Natural killer cell (primary cell): ENCODE measurements around the gene ATP2C1. TPM values are rescaled to one million over a fixed set of nuclear protein-coding genes. Genes with fewer than 3 reads are reported as not detected.

Experiments
- ATAC-seq, 3 donors: fragments of 150-1000 bp in 2 of 3; fragments of 200-7000 bp in 1 of 3; cut with Tn5 transposase; 1 replicate in 1 of 3; 2 replicates in 2 of 3; pipeline ENCODE4 v1.10.0; 2021; ENCODE audit warnings: mild to moderate bottlenecking in 2 of 3, moderate library complexity in 2 of 3
- DNase-seq, 2 donors: peaks; one replicate each; pipeline versions ENCODE4 v3.0.0 to v3.0.0-alpha.2; 2013 to 2021; ENCODE audit warnings: mixed read lengths in 1 of 2
- H3K27ac ChIP-seq: one replicate; pipeline ENCODE4 v1.5.1; 2013; ENCODE audit warnings: mild to moderate bottlenecking, low read length
- H3K27me3 ChIP-seq: one replicate; pipeline ENCODE4 v1.6.1; 2013; ENCODE audit warnings: low read length; ENCODE audit not compliant: control insufficient read depth, insufficient read depth
- H3K36me3 ChIP-seq: one replicate; pipeline ENCODE4 v1.6.1; 2013; ENCODE audit warnings: low read length; ENCODE audit not compliant: control insufficient read depth, insufficient read depth
- H3K4me1 ChIP-seq: one replicate; pipeline ENCODE4 v1.6.1; 2013; ENCODE audit warnings: low read length; ENCODE audit not compliant: control insufficient read depth, insufficient read depth
- H3K4me3 ChIP-seq: one replicate; pipeline ENCODE4 v1.5.1; 2013; ENCODE audit warnings: low read length
- H3K9me3 ChIP-seq: one replicate; pipeline ENCODE4 v1.6.1; 2013; ENCODE audit warnings: low read length; ENCODE audit not compliant: control insufficient read depth, insufficient read depth
- H3K27ac Mint-ChIP-seq, 2 donors: one replicate each; pipeline ENCODE4 v1.8.0; 2022; ENCODE audit warnings: mild to moderate bottlenecking in 2 of 2, mixed read lengths in 2 of 2, moderate library complexity in 1 of 2
- H3K27me3 Mint-ChIP-seq, 2 donors: one replicate each; pipeline ENCODE4 v1.8.0; 2022; ENCODE audit warnings: low read depth in 2 of 2, mixed read lengths in 2 of 2
- H3K36me3 Mint-ChIP-seq: one replicate; pipeline ENCODE4 v1.8.0; 2022; ENCODE audit warnings: mixed read lengths
- H3K4me1 Mint-ChIP-seq, 2 donors: one replicate each; pipeline ENCODE4 v1.8.0; 2022; ENCODE audit warnings: mixed read lengths in 2 of 2
- H3K4me3 Mint-ChIP-seq: one replicate; pipeline ENCODE4 v1.8.0; 2022; ENCODE audit warnings: mild to moderate bottlenecking, moderate library complexity, mixed read lengths
- H3K9me3 Mint-ChIP-seq, 2 donors: one replicate each; pipeline ENCODE4 v1.8.0; 2022; ENCODE audit warnings: mixed read lengths in 2 of 2
- CTCF ChIP-seq: fragments of 200-600 bp; IDR thresholded peaks from one replicate; pipeline ENCODE4 v1.8.0; 2022; ENCODE audit warnings: antibody characterized with exemption
- WGBS: methylation state at CpG from one replicate; pipeline ENCODE4 v1.1.7; 2013; ENCODE audit warnings: missing lambda C conversion rate; ENCODE audit not compliant: insufficient coverage; 5-methylcytosine and 5-hydroxymethylcytosine counted together
- intact Hi-C: fragments of 100-400 bp; cut with micrococcal nuclease; formaldehyde crosslinking; loops from one replicate; pipeline ENCODE4 v1.14.2; 2022
- total RNA-seq, 4 donors: library from RNA; stranded (reverse); fragments of 120-200 nt in 1 of 4; gene quantifications; one replicate each; pipeline versions ENCODE4 v1.2.3 to v1.2.4, GENCODE V29; 2013 to 2022

The ATP2C1 gene
- total RNA-seq, 3 donors from 2014 or later (not counting 1 experiment from before 2014, with no cell fraction given), result 58.8 to 72.9 (median 60.6) TPM

- no peaks in the 10 kb centered on the region for H3K36me3 Mint-ChIP-seq
- peak overlapping the region; percentile 1 for H3K4me3 Mint-ChIP-seq
- H3K4me1 ChIP-seq, result peaks cover 5% of the 10 kb centered on the region
- no peaks in the 10 kb centered on the region for H3K27me3 ChIP-seq
- no peak for TF ChIP-seq CTCF
- DNase-seq (peak in 1 of 2 donors; percentile 15), ATAC-seq (peak; percentile 88 to 98 (median 95))
- H3K4me1 Mint-ChIP-seq, result peaks cover 24 to 32% of the 10 kb centered on the region in 2 donors
- WGBS, result 63% methylated on average over 1 of the region's 1 CpG
- H3K9me3 Mint-ChIP-seq, result no peaks in the 10 kb centered on the region
- no peaks in the 10 kb centered on the region for H3K9me3 ChIP-seq
- intact Hi-C loops, result no loop called here
- H3K27me3 Mint-ChIP-seq, result no peaks in the 10 kb centered on the region
- peak overlapping the region; percentile 1 to 52 for H3K27ac Mint-ChIP-seq
- no peak overlapping the region for H3K4me3 ChIP-seq
- peaks cover 14% of the 10 kb centered on the region for H3K36me3 ChIP-seq
- H3K27ac ChIP-seq, result no peak overlapping the region
Observed at GRCh38 chr3:131004603-131005002, 110.7 kb downstream of the ATP2C1 start.

GRCh38 chr3:131007256-131007655, 113.4 kb downstream of the ATP2C1 start:
- H3K4me1 ChIP-seq, result peaks cover 5% of the 10 kb centered on the region
- no peaks in the 10 kb centered on the region for H3K27me3 Mint-ChIP-seq
- DNase-seq, result no peak
- no peak for ATAC-seq
- H3K9me3 Mint-ChIP-seq, result no peaks in the 10 kb centered on the region
- H3K4me3 Mint-ChIP-seq, result no peak overlapping the region
- H3K36me3 ChIP-seq, result peaks cover 12% of the 10 kb centered on the region
- no peak overlapping the region for H3K27ac Mint-ChIP-seq
- H3K27ac ChIP-seq, result no peak overlapping the region
- peaks cover 24 to 32% of the 10 kb centered on the region in 2 donors for H3K4me1 Mint-ChIP-seq
- intact Hi-C loops, result no loop called here
- WGBS, result 98% methylated on average over 2 of the region's 2 CpGs
- H3K9me3 ChIP-seq, result no peaks in the 10 kb centered on the region
- TF ChIP-seq CTCF, result no peak
- no peaks in the 10 kb centered on the region for H3K36me3 Mint-ChIP-seq
- H3K27me3 ChIP-seq, result no peaks in the 10 kb centered on the region
- no peak overlapping the region for H3K4me3 ChIP-seq

- H3K27ac ChIP-seq, result no peak overlapping the region
- intact Hi-C loops, result no loop called here
- no peak for DNase-seq
- Mint-ChIP-seq H3K27ac (no peak overlapping the region), H3K4me1 (peaks cover 24 to 32% of the 10 kb centered on the region in 2 donors), H3K27me3 (no peaks in the 10 kb centered on the region), H3K36me3 (peaks cover 2% of the 10 kb centered on the region), H3K4me3 (no peak overlapping the region), H3K9me3 (no peaks in the 10 kb centered on the region)
- no peak for ATAC-seq
- no CpG with 5 or more reads among the region's 2 CpGs for WGBS
- TF ChIP-seq CTCF, result no peak
- H3K4me1 ChIP-seq, result peaks cover 5% of the 10 kb centered on the region
- H3K36me3 ChIP-seq, result peaks cover 16% of the 10 kb centered on the region
- no peak overlapping the region for H3K4me3 ChIP-seq
- no peaks in the 10 kb centered on the region for H3K27me3 ChIP-seq
- no peaks in the 10 kb centered on the region for H3K9me3 ChIP-seq
Observed at GRCh38 chr3:131007782-131008181, 113.9 kb downstream of the ATP2C1 start.

- peaks cover 23 to 30% of the 10 kb centered on the region in 2 donors for H3K4me1 Mint-ChIP-seq
- no peak for ATAC-seq
- no peak for TF ChIP-seq CTCF
Observed at GRCh38 chr3:131008326-131008725, 114.4 kb downstream of the ATP2C1 start.

More at GRCh38 chr3:131008326-131008725, 114.4 kb downstream of the ATP2C1 start:
- intact Hi-C loops, result no loop called here
- H3K9me3 ChIP-seq, result no peaks in the 10 kb centered on the region
- peaks cover 20% of the 10 kb centered on the region for H3K36me3 ChIP-seq
- no peaks in the 10 kb centered on the region for H3K9me3 Mint-ChIP-seq
- DNase-seq, result no peak
- H3K4me3 ChIP-seq, result no peak overlapping the region
- H3K4me1 ChIP-seq, result peaks cover 5% of the 10 kb centered on the region
- H3K27me3 ChIP-seq, result no peaks in the 10 kb centered on the region
- no peak overlapping the region for H3K27ac Mint-ChIP-seq
- H3K4me3 Mint-ChIP-seq, result no peak overlapping the region
- WGBS, result 100% methylated on average over 1 of the region's 1 CpG
- no peaks in the 10 kb centered on the region for H3K27me3 Mint-ChIP-seq
- peaks cover 7% of the 10 kb centered on the region for H3K36me3 Mint-ChIP-seq
- H3K27ac ChIP-seq, result no peak overlapping the region
